ENCODE results near the gene CCDC171. TPM values are rescaled to one million over a fixed set of nuclear protein-coding genes. Genes with fewer than 3 reads are reported as not detected.

The CCDC171 gene
- total RNA-seq, 4 donors from 2014 or later: 2.5 to 4.2 (median 3.3) TPM

- no peak for DNase-seq (ENCODE audit: low spot score in 2 of 2)
- no peak for TF ChIP-seq POLR2A (IDR thresholded peaks at IDR 0.05)
- TF ChIP-seq, protein P1, sequence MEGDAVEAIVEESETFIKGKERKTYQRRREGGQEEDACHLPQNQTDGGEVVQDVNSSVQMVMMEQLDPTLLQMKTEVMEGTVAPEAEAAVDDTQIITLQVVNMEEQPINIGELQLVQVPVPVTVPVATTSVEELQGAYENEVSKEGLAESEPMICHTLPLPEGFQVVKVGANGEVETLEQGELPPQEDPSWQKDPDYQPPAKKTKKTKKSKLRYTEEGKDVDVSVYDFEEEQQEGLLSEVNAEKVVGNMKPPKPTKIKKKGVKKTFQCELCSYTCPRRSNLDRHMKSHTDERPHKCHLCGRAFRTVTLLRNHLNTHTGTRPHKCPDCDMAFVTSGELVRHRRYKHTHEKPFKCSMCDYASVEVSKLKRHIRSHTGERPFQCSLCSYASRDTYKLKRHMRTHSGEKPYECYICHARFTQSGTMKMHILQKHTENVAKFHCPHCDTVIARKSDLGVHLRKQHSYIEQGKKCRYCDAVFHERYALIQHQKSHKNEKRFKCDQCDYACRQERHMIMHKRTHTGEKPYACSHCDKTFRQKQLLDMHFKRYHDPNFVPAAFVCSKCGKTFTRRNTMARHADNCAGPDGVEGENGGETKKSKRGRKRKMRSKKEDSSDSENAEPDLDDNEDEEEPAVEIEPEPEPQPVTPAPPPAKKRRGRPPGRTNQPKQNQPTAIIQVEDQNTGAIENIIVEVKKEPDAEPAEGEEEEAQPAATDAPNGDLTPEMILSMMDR (IDR thresholded peaks at IDR 0.05): no peak
- no peak overlapping the region for H3K4me3 ChIP-seq (ENCODE audit: low read depth, poor library complexity, severe bottlenecking)
- intact Hi-C loops (cut with DNase I; ENCODE audit: low total_unique reads): loop anchor here (5.0 kb wide), 1 partner anchor 1185 kb away; no protein-coding TSS in a partner anchor
- 89 to 91% methylated on average over 2 of the region's 2 CpGs for WGBS, 2 donors
Measured at GRCh38 chr9:16001856-16002255, 449.0 kb downstream of the CCDC171 start.

DNA sequence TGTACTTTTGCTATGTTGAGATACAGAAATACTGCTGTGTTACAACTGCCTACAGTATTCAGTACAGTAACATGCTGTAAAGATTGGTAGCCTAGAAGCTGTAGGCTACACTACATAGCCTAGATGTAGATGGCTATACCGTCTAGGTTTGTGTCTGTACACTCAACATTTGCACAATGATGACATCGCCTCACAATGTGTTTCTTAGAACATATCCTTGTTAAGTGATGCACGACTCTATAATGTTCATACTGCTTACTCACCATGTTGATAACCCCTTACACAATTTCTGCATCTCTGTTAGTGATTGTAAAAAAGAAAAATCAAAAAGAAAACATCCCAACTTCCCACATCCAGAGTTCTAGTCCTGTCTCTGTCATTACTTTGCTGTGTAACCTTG is 450.0 kb downstream of the CCDC171 start:
- intact Hi-C loops (cut with DNase I; ENCODE audit: low total_unique reads): loop anchor here (5.0 kb wide), 1 partner anchor 1184 kb away; no protein-coding TSS in a partner anchor
- no peak for DNase-seq (ENCODE audit: low spot score in 2 of 2)
- no peak overlapping the region for H3K4me3 ChIP-seq (ENCODE audit: low read depth, poor library complexity, severe bottlenecking)
- TF ChIP-seq, protein P1 (IDR thresholded peaks at IDR 0.05): no peak
- no peak for TF ChIP-seq POLR2A (IDR thresholded peaks at IDR 0.05)
- 91 to 92% methylated on average over 3 of the region's 3 CpGs for WGBS, 2 donors

- 73 to 79% methylated on average over 6 of the region's 6 CpGs for WGBS, 2 donors
- no peak for TF ChIP-seq POLR2A (IDR thresholded peaks at IDR 0.05)
- TF ChIP-seq, protein P1 (IDR thresholded peaks at IDR 0.05): no peak
Measured at GRCh38 chr9:16003785-16004184, 450.9 kb downstream of the CCDC171 start.

GRCh38 chr9:16004613-16005012 is 451.8 kb downstream of the CCDC171 start:
- no peak overlapping the region for H3K4me3 ChIP-seq (ENCODE audit: low read depth, poor library complexity, severe bottlenecking)
- 93 to 95% methylated on average over 6 of the region's 6 CpGs for WGBS, 2 donors
- intact Hi-C loops (cut with DNase I; ENCODE audit: low total_unique reads): loop anchor here (5.0 kb wide), 1 partner anchor 1183 kb away; no protein-coding TSS in a partner anchor
- TF ChIP-seq POLR2A (IDR thresholded peaks at IDR 0.05): no peak
- TF ChIP-seq, protein P1 (IDR thresholded peaks at IDR 0.05): no peak
- DNase-seq (ENCODE audit: low spot score in 2 of 2): no peak

More at GRCh38 chr9:16003785-16004184, 450.9 kb downstream of the CCDC171 start:
- intact Hi-C loops (cut with DNase I; ENCODE audit: low total_unique reads): loop anchor here (5.0 kb wide), 1 partner anchor 1184 kb away; no protein-coding TSS in a partner anchor
- no peak overlapping the region for H3K4me3 ChIP-seq (ENCODE audit: low read depth, poor library complexity, severe bottlenecking)
- no peak for DNase-seq (ENCODE audit: low spot score in 2 of 2)

GRCh38 chr9:16010221-16010620 is 457.4 kb downstream of the CCDC171 start:
- WGBS, 2 donors: 87 to 90% methylated on average over 4 of the region's 4 CpGs
- TF ChIP-seq, protein P1 (IDR thresholded peaks at IDR 0.05): no peak
- no peak for TF ChIP-seq POLR2A (IDR thresholded peaks at IDR 0.05)
- no peak overlapping the region for H3K4me3 ChIP-seq (ENCODE audit: low read depth, poor library complexity, severe bottlenecking)
- intact Hi-C loops (cut with DNase I; ENCODE audit: low total_unique reads): no loop called here
- no peak for DNase-seq (ENCODE audit: low spot score in 2 of 2)

GRCh38 chr9:16012621-16013020 is 459.8 kb downstream of the CCDC171 start:
- WGBS, 2 donors: 79 to 82% methylated on average over 2 of the region's 2 CpGs
- intact Hi-C loops (cut with DNase I; ENCODE audit: low total_unique reads): no loop called here
- DNase-seq (ENCODE audit: low spot score in 2 of 2): no peak
- TF ChIP-seq, protein P1 (IDR thresholded peaks at IDR 0.05): no peak
- H3K4me3 ChIP-seq (ENCODE audit: low read depth, poor library complexity, severe bottlenecking): no peak overlapping the region
